Common myeloid progenitor, CD34-positive (primary cell): ENCODE data around the gene CSNK1D.

Experiments
- CTCF ChIA-PET: fragments of 350-600 bp; sonication (Branson Sonifier 250); formaldehyde crosslinking; loops from one replicate; lab custom pipeline; 2021; ENCODE audit warnings: antibody characterized with exemption; lab: Charles Lee
- POLR2A ChIA-PET: fragments of 350-600 bp; sonication (Branson Sonifier 250); formaldehyde crosslinking; loops from one replicate; lab custom pipeline; 2021; ENCODE audit warnings: antibody characterized with exemption; lab: Charles Lee
- DNase-seq, 3 donors: peaks; one replicate each; pipeline versions ENCODE4 v3.0.0 to v3.0.0-alpha.2; 2013
- H3K27ac ChIP-seq, 2 experiments: 1 replicate in 1 of 2; 2 replicates in 1 of 2; pipeline ENCODE4 v1.7.0; 2013; ENCODE audit warnings: inconsistent platforms in 2 of 2, low read length in 2 of 2, mild to moderate bottlenecking in 2 of 2, low read depth in 1 of 2, moderate library complexity in 1 of 2; ENCODE audit not compliant: severe bottlenecking in 2 of 2, insufficient read depth in 1 of 2, poor library complexity in 1 of 2
- H3K27me3 ChIP-seq, 5 experiments: replicated peaks in 2 of 5; 1 replicate in 3 of 5; 2 replicates in 2 of 5; pipeline versions ENCODE4 v1.6.1 to v1.7.0; 2013; ENCODE audit warnings: low read length in 4 of 5, mild to moderate bottlenecking in 2 of 5, moderate library complexity in 2 of 5, inconsistent platforms in 1 of 5; ENCODE audit not compliant: insufficient read depth in 5 of 5, control insufficient read depth in 4 of 5
- H3K36me3 ChIP-seq, 4 experiments: 1 replicate in 2 of 4; 2 replicates in 2 of 4; pipeline versions ENCODE4 v1.6.1 to v1.7.0; 2013; ENCODE audit warnings: low read length in 3 of 4, control low read depth in 1 of 4, mild to moderate bottlenecking in 1 of 4; ENCODE audit not compliant: control insufficient read depth in 4 of 4, insufficient read depth in 4 of 4
- H3K4me1 ChIP-seq, 4 experiments: 1 replicate in 3 of 4; 2 replicates in 1 of 4; pipeline versions ENCODE4 v1.6.1 to v1.7.1; 2013; ENCODE audit warnings: low read length in 3 of 4, mild to moderate bottlenecking in 3 of 4, control low read depth in 1 of 4, inconsistent platforms in 1 of 4, moderate library complexity in 1 of 4; ENCODE audit not compliant: control insufficient read depth in 4 of 4, insufficient read depth in 4 of 4; ENCODE audit errors: control extremely low read depth in 1 of 4
- H3K4me3 ChIP-seq, 7 experiments: 1 replicate in 4 of 7; 2 replicates in 3 of 7; pipeline versions ENCODE4 v1.5.1 to v1.7.0; 2013; ENCODE audit warnings: mild to moderate bottlenecking in 7 of 7, low read length in 6 of 7, moderate library complexity in 6 of 7, inconsistent platforms in 2 of 7, low read depth in 2 of 7, control low read depth in 1 of 7; ENCODE audit not compliant: insufficient read depth in 4 of 7, control insufficient read depth in 1 of 7; ENCODE audit errors: extremely low read depth in 1 of 7
- H3K9me3 ChIP-seq, 5 experiments: 1 replicate in 4 of 5; 2 replicates in 1 of 5; pipeline versions ENCODE4 v1.6.1 to v1.7.1; 2013; ENCODE audit warnings: low read length in 4 of 5, mild to moderate bottlenecking in 2 of 5, inconsistent platforms in 1 of 5, low read depth in 1 of 5, moderate library complexity in 1 of 5; ENCODE audit not compliant: control insufficient read depth in 4 of 5, insufficient read depth in 2 of 5; ENCODE audit errors: control extremely low read depth in 1 of 5
- WGBS: methylation state at CpG from one replicate; pipeline ENCODE4 v1.1.5; 2013; ENCODE audit not compliant: insufficient coverage; 5-methylcytosine and 5-hydroxymethylcytosine counted together

Gene CSNK1D

GRCh38 chr17:82229698-82230608, 43.5 kb downstream of the CSNK1D start:
- WGBS, result 60% methylated on average over 23 of the region's 28 CpGs
- POLR2A ChIA-PET, result interaction anchor here (0.7 to 1.8 kb wide), 6 partner anchors 10 to 123 kb away, joined by 3 to 6 read pairs (median 4); partner anchors contain the start of gene CCDC57
- H3K27me3 ChIP-seq, result no peaks in the 10 kb centered on the region
- peaks cover 0 to 75% (median 45%) of the 10 kb centered on the region in 4 experiments for H3K4me1 ChIP-seq
- peak overlapping the region; percentile 48 to 81 (median 65) for H3K4me3 ChIP-seq
- no peak for DNase-seq
- H3K9me3 ChIP-seq, result no peaks in the 10 kb centered on the region
- no peaks in the 10 kb centered on the region for H3K36me3 ChIP-seq
- CTCF ChIA-PET, result interaction anchor here (0.8 to 2.4 kb wide), 5 partner anchors 9 to 23 kb away, joined by 3 to 6 read pairs (median 3); no protein-coding TSS in a partner anchor
- peak overlapping the region in 1 of 2 experiments; percentile 54 for H3K27ac ChIP-seq

DNA sequence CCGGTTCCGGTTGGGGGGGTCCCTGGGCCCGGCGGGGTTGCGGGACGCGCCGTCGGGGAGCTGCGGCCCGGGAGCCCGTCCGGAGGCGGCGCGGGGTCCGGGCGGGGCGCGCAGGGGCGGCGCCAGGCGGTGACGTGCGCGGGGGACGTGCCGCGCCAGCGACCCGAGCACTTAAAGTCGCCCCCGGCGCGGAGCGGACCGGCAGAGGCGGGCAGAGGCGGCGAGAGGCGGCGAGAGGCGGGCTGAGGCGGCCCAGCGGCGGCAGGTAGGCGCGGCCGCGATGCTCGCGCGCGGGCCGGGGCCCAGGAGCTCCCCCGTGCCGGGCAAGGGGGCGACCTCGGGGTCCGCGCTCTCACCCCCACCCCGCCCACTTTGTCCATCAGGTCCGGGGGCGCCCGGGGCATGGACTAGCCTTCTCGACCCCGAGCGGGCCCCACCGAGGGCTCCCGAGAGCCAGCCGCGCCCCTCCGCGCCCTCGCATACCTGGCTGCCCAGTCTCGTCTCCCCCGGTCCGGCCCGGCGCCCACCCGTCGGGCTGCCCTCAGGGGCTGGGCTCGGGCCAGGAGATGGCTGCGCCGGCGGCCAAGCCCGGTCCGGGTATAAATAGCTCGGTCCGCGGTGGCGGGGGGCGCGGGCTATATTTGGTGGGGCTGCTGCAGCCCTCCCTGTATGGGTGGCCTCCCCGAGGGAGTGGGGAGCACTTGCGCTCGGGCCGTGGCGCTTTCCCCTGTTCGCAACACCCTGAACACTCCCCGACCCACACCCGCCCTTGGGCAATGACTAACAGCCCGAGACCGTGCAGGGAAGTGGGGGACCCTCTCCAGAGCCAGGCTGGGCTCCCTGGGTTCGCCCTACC, 44.4 kb downstream of the CSNK1D start, which contains the start of gene SLC16A3:
Gene SLC16A3, plus strand, starts transcription at position 201 of the 856 bp plus-strand sequence. CDS start 6,967 bp downstream, outside the sequence.
- ChIA-PET POLR2A (interaction anchor here (0.9 to 1.8 kb wide), 8 partner anchors 9 to 70 kb away, joined by 3 to 6 read pairs (median 4); partner anchors contain the start of gene CCDC57), CTCF (interaction anchor here (0.7 to 2.4 kb wide), 6 partner anchors 8 to 22 kb away, joined by 3 to 6 read pairs (median 3); no protein-coding TSS in a partner anchor)
- peak within 1 kb of the TSS; percentile 48 to 81 (median 65) for H3K4me3 ChIP-seq
- H3K4me1 ChIP-seq, result peaks cover 0 to 68% (median 45%) of the 10 kb centered on the region in 4 experiments
- no peaks in the 10 kb centered on the region for H3K9me3 ChIP-seq
- 5% methylated on average over 90 of the region's 105 CpGs for WGBS
- H3K27ac ChIP-seq, result peak within 1 kb of the TSS in 1 of 2 experiments; percentile 70
- peak; percentile 64 to 80 (median 72) for DNase-seq
- H3K27me3 ChIP-seq, result no peaks in the 10 kb centered on the region
- no peaks in the 10 kb centered on the region for H3K36me3 ChIP-seq

- H3K9me3 ChIP-seq, result no peaks in the 10 kb centered on the region
- WGBS, result under 1% methylated on average over 43 of the region's 63 CpGs
- ChIA-PET POLR2A (interaction anchor here (0.9 to 1.8 kb wide), 5 partner anchors 8 to 16 kb away, joined by 3 to 6 read pairs (median 4); partner anchors contain the start of gene CCDC57), CTCF (interaction anchor here (0.7 to 2.4 kb wide), 2 partner anchors 13 to 22 kb away, joined by 3 to 6 read pairs; no protein-coding TSS in a partner anchor)
- H3K27ac ChIP-seq, result peak overlapping the region in 1 of 2 experiments; percentile 70
- H3K4me3 ChIP-seq, result peak overlapping the region; percentile 48 to 81 (median 65)
- peak; percentile 60 to 82 (median 77) for DNase-seq
- no peaks in the 10 kb centered on the region for H3K27me3 ChIP-seq
- peaks cover 0 to 66% (median 45%) of the 10 kb centered on the region in 4 experiments for H3K4me1 ChIP-seq
- no peaks in the 10 kb centered on the region for H3K36me3 ChIP-seq
These were observed 45.1 kb downstream of the CSNK1D start for GRCh38 chr17:82228278-82228841.

DNA sequence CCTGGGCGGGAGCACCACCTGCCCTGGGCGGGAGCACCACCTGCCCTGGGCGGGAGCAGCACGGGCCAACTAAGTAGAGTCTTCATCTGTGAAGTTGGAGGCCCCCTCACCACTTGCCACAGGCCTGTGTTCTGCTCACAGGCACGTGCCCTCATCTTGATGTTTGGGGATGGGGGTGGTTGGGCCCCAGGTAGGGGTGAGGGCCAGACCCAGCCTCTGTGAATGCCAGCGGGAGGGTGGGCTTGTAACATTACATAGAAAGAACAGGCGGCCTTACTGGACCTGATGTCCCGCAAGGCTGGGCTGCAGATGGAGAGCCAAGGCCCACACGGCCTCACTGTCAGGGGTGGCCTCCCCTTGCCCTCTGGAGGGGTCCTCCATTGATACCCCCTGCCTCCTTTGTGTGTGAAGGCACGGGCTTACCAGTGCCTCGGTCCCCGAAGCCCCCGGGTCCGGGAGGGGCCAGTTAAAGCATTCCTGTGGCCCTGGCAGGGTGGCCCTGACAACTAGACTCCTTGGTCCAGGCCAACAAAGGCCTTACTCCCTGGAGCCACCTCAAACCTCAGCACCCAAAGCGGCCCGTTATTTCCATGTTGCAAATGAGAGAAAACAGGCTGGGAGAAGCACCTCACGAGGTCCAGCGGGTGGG, 45.7 kb downstream of the CSNK1D start:
- CTCF ChIA-PET, result interaction anchor here (1.1 kb wide), 1 partner anchor 8 kb away, joined by 3 read pairs; no protein-coding TSS in a partner anchor
- POLR2A ChIA-PET, result interaction anchor here (1.3 to 1.4 kb wide), 2 partner anchors 7 to 15 kb away, joined by 3 to 4 read pairs; partner anchors contain the start of gene CCDC57
- 58% methylated on average over 11 of the region's 18 CpGs for whole genome bisulfite sequencing
- no peak for DNase-seq
- no peaks in the 10 kb centered on the region for H3K27me3 ChIP-seq
- peaks cover 0 to 60% (median 45%) of the 10 kb centered on the region in 4 experiments for H3K4me1 ChIP-seq
- H3K4me3 ChIP-seq, result peak overlapping the region; percentile 48 to 81 (median 65)
- peak overlapping the region in 1 of 2 experiments; percentile 70 for H3K27ac ChIP-seq
- no peaks in the 10 kb centered on the region for H3K36me3 ChIP-seq
- no peaks in the 10 kb centered on the region for H3K9me3 ChIP-seq

DNA sequence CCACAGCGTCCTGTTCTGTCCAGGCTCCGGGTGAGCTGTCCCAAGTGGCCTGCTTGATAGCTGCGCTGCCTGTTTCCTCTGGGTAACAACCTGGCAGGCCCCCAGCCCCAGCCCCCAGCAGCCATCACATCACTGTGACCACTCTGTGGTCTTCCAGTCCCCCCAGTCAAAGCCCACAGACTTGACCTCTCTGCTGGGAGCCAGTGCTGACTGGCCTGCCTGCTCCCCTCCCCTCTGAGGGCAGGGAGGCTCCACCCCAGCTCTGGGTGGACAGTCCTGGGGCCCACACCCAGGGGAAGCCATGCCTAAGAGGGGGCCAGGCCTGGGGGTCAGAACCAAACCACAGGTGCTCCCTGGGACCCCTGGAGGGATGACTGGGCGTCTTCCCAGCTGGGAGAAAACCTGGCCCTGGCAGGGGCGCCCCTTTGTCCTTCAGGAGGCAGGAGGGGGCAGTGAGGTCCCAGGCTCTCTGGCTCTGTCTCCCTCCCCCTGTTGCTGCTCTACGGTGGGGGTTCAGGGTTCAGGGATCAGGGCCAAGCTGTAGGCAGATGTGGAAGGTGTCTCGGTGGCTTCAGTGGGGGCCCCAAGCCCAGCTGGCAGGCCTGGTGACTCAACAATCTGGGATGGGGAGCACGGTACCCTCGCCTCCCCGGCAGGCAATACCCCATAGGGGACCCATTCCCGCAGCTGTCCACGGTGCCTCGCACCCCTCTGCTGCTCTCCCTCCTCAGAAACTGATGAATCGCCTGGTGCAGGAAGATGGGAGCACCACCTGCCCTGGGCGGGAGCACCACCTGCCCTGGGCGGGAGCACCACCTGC, 46.5 kb downstream of the CSNK1D start:
- no peak overlapping the region for H3K4me3 ChIP-seq
- no peaks in the 10 kb centered on the region for H3K9me3 ChIP-seq
- H3K27ac ChIP-seq, result no peak overlapping the region
- no peak for DNase-seq
- WGBS, result 97% methylated on average over 12 of the region's 16 CpGs
- POLR2A ChIA-PET, result no interaction called here
- CTCF ChIA-PET, result interaction anchor here (1.1 kb wide), 1 partner anchor 9 kb away, joined by 3 read pairs; no protein-coding TSS in a partner anchor
- H3K4me1 ChIP-seq, result peaks cover 0 to 54% (median 39%) of the 10 kb centered on the region in 4 experiments
- H3K27me3 ChIP-seq, result no peaks in the 10 kb centered on the region
- H3K36me3 ChIP-seq, result no peaks in the 10 kb centered on the region
